Measurements from ENCODE around the gene CACUL1.
"Not testable (repeated sequence)": the region's sequence is repeated elsewhere in the genome, so short reads cannot be mapped to it uniquely, and the experiment has no call there.

CACUL1 gene

GRCh38 chr10:118783776-118784545 is 29.2 kb upstream of the CACUL1 start:
- FAIRE-seq: no peak
- DNase-seq (ENCODE audit: insufficient read length): no peak
- TF ChIP-seq POLR2A (IDR thresholded peaks at IDR 0.05; ENCODE audit: low read depth, low read length) (no peak), TAF1 (IDR thresholded peaks at IDR 0.05; ENCODE audit: borderline replicate concordance, low read depth, low read length) (no peak), POLR2AphosphoS5 (IDR thresholded peaks at IDR 0.05; ENCODE audit: low read depth, low read length) (no peak)

- not testable (repeated sequence) for DNase-seq (ENCODE audit: insufficient read length); FAIRE-seq
Observed at GRCh38 chr10:118782916-118783465, 28.2 kb upstream of the CACUL1 start.

- DNase-seq (ENCODE audit: insufficient read length) (no peak), FAIRE-seq (no peak)
- no peak for TF ChIP-seq POLR2AphosphoS5 (IDR thresholded peaks at IDR 0.05; ENCODE audit: low read depth, low read length)
- no peak for TF ChIP-seq TAF1 (IDR thresholded peaks at IDR 0.05; ENCODE audit: borderline replicate concordance, low read depth, low read length)
- no peak for TF ChIP-seq POLR2A (IDR thresholded peaks at IDR 0.05; ENCODE audit: low read depth, low read length)
Observed at GRCh38 chr10:118781541-118781940, 26.8 kb upstream of the CACUL1 start.

GRCh38 chr10:118778727-118779126 is 24.0 kb upstream of the CACUL1 start:
- TF ChIP-seq POLR2A (IDR thresholded peaks at IDR 0.05; ENCODE audit: low read depth, low read length) (no peak), TAF1 (IDR thresholded peaks at IDR 0.05; ENCODE audit: borderline replicate concordance, low read depth, low read length) (no peak), POLR2AphosphoS5 (IDR thresholded peaks at IDR 0.05; ENCODE audit: low read depth, low read length) (no peak)
- DNase-seq (ENCODE audit: insufficient read length) (no peak), FAIRE-seq (no peak)

- TF ChIP-seq TAF1 (IDR thresholded peaks at IDR 0.05; ENCODE audit: borderline replicate concordance, low read depth, low read length): no peak
- no peak for TF ChIP-seq POLR2A (IDR thresholded peaks at IDR 0.05; ENCODE audit: low read depth, low read length)
- TF ChIP-seq POLR2AphosphoS5 (IDR thresholded peaks at IDR 0.05; ENCODE audit: low read depth, low read length): no peak
- no peak for FAIRE-seq
- no peak for DNase-seq (ENCODE audit: insufficient read length)
Observed at GRCh38 chr10:118776960-118777359, 22.2 kb upstream of the CACUL1 start.

- TF ChIP-seq TAF1 (IDR thresholded peaks at IDR 0.05; ENCODE audit: borderline replicate concordance, low read depth, low read length): no peak
- TF ChIP-seq POLR2AphosphoS5 (IDR thresholded peaks at IDR 0.05; ENCODE audit: low read depth, low read length): no peak
- TF ChIP-seq POLR2A (IDR thresholded peaks at IDR 0.05; ENCODE audit: low read depth, low read length): no peak
- FAIRE-seq (no peak), DNase-seq (ENCODE audit: insufficient read length) (no peak)
Observed at GRCh38 chr10:118776033-118776432, 21.3 kb upstream of the CACUL1 start.

- no peak for TF ChIP-seq TAF1 (IDR thresholded peaks at IDR 0.05; ENCODE audit: borderline replicate concordance, low read depth, low read length)
- no peak for TF ChIP-seq POLR2A (IDR thresholded peaks at IDR 0.05; ENCODE audit: low read depth, low read length)
- no peak for TF ChIP-seq POLR2AphosphoS5 (IDR thresholded peaks at IDR 0.05; ENCODE audit: low read depth, low read length)
- FAIRE-seq (no peak), DNase-seq (ENCODE audit: insufficient read length) (no peak)
Observed at GRCh38 chr10:118775478-118775877, 20.7 kb upstream of the CACUL1 start.

GRCh38 chr10:118773041-118773440 is 18.3 kb upstream of the CACUL1 start:
- FAIRE-seq: no peak
- DNase-seq (ENCODE audit: insufficient read length): no peak
- no peak for TF ChIP-seq TAF1 (IDR thresholded peaks at IDR 0.05; ENCODE audit: borderline replicate concordance, low read depth, low read length)
- no peak for TF ChIP-seq POLR2AphosphoS5 (IDR thresholded peaks at IDR 0.05; ENCODE audit: low read depth, low read length)
- TF ChIP-seq POLR2A (IDR thresholded peaks at IDR 0.05; ENCODE audit: low read depth, low read length): no peak

- FAIRE-seq: no peak
- TF ChIP-seq TAF1 (IDR thresholded peaks at IDR 0.05; ENCODE audit: borderline replicate concordance, low read depth, low read length) (no peak), POLR2A (IDR thresholded peaks at IDR 0.05; ENCODE audit: low read depth, low read length) (no peak), POLR2AphosphoS5 (IDR thresholded peaks at IDR 0.05; ENCODE audit: low read depth, low read length) (no peak)
- no peak for DNase-seq (ENCODE audit: insufficient read length)
Observed at GRCh38 chr10:118771976-118772375, 17.2 kb upstream of the CACUL1 start.

GRCh38 chr10:118769898-118770600 is 15.3 kb upstream of the CACUL1 start:
- FAIRE-seq: no peak

GRCh38 chr10:118768041-118768919 is 13.5 kb upstream of the CACUL1 start:
- no peak for FAIRE-seq
- TF ChIP-seq POLR2A (IDR thresholded peaks at IDR 0.05; ENCODE audit: low read depth, low read length) (no peak), POLR2AphosphoS5 (IDR thresholded peaks at IDR 0.05; ENCODE audit: low read depth, low read length) (no peak), TAF1 (IDR thresholded peaks at IDR 0.05; ENCODE audit: borderline replicate concordance, low read depth, low read length) (no peak)

More at GRCh38 chr10:118769898-118770600, 15.3 kb upstream of the CACUL1 start:
- no peak for DNase-seq (ENCODE audit: insufficient read length)
- TF ChIP-seq TAF1 (IDR thresholded peaks at IDR 0.05; ENCODE audit: borderline replicate concordance, low read depth, low read length): no peak
- TF ChIP-seq POLR2A (IDR thresholded peaks at IDR 0.05; ENCODE audit: low read depth, low read length): no peak
- no peak for TF ChIP-seq POLR2AphosphoS5 (IDR thresholded peaks at IDR 0.05; ENCODE audit: low read depth, low read length)

More at GRCh38 chr10:118768041-118768919, 13.5 kb upstream of the CACUL1 start:
- DNase-seq (ENCODE audit: insufficient read length): no peak

All from GM12892 (cell line).